Stimulated activated CD8-positive, alpha-beta memory T cell treated with anti-CD3 and anti-CD28 coated beads, Interleukin-7, amount 100 ng/mL, for 24 hours (primary cell): ENCODE results near the gene SLC27A3.
"Not testable (repeated sequence)": the region's sequence is repeated elsewhere in the genome, so short reads cannot be mapped to it uniquely, and the experiment has no call there.

Source experiments
- DNase-seq: peaks from one replicate; pipeline ENCODE4 v3.0.0-alpha.2; 2020; ENCODE audit warnings: low read depth

SLC27A3 gene

DNA sequence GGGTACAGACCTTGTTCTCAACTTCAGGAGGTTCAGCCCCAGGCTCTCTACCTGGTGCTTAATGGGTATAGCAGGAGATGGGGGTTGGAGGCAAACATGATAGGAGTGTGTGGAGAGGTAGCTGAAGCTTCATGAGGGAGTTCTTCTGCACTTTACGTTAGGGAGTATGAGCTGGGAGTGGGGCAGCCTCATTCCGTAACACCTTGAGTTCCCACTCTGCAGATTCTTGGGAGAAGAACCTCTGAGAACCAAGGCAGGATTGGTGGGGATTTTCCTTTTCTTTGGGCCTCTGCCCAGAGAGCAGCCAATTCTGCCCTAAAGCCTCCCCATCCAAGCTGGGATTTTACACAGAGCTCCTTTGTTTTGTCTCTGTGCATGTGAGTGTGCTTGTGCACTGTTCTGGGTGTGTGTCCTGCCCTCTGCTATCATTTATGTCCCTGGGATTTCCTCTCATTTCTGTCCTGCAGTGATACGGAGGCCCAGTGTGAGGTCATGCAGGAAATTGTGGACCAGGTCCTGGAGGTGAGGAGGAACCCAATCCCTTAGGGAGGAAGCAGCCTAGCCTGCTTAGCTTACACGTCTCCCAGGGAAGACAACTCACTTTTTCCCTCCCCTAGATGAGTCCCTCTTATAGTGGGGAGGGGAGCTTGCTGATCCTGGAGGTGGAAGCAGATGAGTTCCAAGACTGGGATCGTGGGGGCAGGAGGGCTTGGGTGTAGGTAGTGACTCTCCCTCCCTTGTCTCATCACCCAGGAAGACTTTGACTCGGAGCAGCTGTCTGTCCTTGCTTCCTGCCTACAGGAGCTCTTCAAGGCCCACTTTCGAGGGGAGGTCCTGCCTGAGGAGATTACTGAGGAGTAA lies 11.6 kb upstream of the SLC27A3 start:
- no peak for DNase-seq

DNA sequence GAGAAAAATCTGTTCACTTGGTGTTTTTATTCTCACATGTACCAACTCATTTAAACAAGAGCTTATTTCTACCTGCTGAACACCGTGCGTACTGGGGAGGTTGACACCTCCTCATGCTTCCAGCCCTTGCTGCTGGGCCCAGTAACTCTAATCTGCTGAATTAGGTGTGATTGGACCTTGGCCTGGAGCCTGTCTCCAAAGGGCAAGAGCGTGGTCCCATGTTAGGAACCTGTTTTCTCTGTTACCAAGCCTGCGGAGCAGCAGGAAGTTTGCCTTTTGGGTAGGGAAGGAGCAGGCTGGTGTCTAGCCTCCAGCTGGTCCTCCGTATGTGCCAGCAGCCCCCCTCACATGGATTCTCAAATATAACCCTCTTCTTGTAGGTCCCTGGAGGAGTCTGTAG lies 10.9 kb upstream of the SLC27A3 start:
- no peak for DNase-seq

DNA sequence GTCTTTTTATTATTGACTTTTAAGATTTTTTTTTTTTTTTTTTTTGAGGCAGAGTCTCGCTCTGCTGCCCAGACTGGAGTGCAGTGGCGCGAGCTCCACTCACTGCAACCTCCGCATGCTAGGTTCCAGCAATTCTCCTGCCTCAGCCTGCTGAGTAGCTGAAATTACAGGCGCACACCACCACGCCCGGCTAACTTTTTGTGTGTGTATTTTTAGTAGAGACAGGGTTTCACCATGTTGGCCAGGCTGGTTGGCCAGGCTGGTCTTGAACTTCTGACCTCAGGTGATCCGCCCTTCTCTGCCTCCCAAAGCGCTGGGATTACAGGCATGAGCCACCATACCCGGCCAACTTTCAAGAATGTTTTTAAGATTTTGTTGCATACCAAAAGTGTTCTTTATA lies 8.5 kb upstream of the SLC27A3 start:
- not testable (repeated sequence) for DNase-seq

DNA sequence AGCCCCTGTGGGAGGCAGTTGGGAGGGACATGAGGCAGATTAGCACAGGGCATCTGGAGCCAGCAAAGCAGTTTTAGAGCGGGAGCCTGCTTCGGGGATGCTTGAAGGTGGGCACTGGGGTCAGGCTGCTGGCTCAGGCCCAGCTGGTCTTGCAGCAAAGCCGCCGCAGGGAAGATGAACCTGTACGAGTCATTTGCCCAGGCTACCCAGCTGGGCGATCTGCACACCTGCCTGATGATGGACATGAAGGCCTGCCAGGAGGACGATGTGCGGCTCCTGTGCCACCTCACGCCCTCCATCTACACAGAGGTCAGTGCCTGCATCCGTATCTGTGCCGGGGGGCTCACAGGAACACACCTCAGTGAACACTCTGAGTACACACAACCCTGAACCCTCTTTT lies 7.7 kb upstream of the SLC27A3 start:
- DNase-seq: no peak

DNA sequence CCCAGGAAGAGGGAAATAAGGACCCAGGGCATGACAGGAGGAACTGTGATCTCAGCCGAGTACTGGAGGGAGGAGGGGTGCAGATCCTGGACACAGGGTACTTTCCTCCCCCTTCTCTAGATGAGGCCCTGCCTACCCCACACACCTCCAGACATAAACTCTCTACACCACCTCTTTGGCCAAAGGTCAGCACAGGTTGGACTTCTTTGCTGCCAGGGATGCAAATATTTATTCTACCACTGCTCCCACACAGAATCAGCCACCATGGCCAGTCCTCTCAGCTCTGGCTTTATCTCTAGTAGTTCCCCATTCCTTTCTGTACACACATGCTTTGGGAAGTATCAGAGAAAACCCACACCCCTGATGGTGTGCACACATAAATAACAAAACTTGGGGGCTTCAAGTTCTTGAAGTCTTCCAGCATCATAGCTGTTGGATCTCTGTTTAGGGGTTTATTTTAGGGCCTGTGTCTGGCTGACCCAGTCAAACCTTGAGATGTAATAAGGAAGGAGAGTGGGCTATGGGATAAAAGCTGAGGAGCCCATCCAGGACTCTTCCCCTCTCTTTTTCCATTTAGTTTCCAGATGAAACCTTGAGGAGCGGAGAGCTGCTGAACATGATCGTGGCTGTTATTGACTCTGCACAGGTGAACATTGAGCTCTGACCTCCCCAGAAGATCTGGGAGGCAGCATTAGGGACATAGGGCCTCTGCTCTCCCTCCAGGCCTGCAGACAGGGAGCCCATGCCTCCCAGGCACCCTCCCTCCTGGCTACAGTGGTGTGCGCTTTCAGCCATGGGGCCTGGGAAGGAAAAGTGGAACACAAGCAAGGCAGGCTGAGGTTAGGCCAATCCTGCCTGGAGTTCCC lies 6.7 kb upstream of the SLC27A3 start:
- no peak for DNase-seq

DNA sequence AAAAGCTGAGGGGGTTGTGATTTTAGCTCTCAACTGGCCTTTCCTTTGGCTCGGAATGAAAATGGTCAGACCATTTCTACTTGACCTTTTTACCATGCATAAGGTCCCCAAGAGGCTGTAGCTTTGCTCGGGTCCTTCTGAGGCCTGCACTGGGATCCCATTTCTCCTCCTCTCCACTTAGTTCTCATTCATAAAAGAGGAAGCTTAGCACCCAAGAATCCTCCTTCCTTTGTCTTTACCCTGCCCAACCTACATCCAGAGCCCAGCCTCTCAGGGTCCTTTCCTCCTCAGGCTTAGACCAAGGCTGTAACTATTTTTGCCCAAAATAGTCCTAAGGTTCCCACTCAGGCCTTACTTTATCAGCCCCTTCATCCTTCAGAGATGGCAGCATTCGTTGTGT lies 6.0 kb upstream of the SLC27A3 start:
- no peak for DNase-seq

DNA sequence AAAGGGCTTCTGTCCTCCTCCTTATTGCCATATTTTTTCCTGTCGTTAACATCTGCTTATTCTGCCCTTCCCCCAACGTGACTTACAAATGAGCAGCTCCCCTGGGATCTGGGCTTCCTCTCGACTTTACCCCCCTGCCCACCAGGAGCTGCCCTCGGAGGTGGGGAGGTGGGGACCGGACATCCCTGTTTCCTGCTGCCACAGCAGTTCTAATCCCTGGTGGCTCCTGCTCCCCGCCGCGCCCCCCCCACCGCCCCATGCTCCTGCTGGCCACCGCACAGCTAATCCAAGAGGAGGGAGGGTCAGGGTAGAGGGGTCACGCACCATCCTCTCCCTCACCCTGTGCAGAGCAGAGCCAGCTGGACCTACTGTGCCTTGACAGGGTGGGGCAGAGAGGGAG lies 4.4 kb upstream of the SLC27A3 start:
- no peak for DNase-seq

DNA sequence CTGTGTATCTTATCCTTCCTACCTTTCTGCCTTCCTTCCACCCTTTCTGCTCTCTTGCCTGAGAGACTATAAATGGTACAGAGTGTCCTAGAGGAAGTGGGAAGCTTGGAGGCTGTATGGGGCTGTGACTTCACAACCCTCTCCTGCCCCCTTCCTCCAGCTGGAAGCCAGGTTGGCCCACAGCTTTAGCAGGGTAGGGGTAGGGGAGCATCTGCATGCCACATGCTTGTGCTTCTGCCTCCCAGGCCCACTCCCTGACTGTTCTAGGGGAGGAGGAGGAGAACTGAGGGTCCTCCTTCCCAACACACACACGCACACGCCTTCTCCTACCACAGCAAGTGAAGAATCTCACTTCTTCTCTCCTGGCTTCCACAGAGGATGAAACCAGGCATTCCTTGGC lies 3.9 kb upstream of the SLC27A3 start:
- no peak for DNase-seq

DNA sequence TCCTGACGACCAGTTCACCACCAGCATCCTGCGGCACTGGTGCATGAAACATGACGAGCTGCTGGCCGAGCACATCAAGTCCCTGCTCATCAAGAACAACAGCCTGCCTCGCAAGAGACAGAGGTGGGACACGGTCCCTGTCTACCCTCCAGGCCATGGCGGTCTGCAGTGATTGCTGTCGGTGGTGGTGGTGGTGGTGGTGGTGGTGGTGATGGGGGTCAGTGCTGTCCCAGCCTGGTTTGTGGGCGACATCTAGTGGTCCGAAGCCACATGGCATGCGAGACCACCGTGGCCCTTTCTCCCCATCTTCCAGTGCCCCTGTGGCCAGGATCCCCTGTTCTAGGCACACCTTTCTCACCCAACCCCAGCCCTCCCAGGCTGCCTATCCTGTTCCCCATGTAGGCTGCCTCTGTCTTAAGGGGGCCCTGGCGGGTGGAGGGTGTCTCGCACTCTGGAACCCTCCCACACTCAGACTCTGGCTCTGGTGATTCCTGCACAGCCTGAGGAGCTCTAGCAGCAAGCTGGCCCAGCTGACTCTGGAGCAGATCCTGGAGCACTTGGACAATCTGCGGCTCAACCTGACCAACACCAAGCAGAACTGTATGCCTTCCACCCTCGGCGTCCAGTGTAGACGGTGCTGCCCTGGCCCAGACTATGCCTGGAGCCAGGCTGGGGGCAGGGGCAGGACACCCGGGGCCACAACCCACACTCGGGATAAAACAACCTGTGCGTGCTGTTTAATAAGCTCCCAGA lies 3.2 kb upstream of the SLC27A3 start:
- no peak for DNase-seq

DNA sequence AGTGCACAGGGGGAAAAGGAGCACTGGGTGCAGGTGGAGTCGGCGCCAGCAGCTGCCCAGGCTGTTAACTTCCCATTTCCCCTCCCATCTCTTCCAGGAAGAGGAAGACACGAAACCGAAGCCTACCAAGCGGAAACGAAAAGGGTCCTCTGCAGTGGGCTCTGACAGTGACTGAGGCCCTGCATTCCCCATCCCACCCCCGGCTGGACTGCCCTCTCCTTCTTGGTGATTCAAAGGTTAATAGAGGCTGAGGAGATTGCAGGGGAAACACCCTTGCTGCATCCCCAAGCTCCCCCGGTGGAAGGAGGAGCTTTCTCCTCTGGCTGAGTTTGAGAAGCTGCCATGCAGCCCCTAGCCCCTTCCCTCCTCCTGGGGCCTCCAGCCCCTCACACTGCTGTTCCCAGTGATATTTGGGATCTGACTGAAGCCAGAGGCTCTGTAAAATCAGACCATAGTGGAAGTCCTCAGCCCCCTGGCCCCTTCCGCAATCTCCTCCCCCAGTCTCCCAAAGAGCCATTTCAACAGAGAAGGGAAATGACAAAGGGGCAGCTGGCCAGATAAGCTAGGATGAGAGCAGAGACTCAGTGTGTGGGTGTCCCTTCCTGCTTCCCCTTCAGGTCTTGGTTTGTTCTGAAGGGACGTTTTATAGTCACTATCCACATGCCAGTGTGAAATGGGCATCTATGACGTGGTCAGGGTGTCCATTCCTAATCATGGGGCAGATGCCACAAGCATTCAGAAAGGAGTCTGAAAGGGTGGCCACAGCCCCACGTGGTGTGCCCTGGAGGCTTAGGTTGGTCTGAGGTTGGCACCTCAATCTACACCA lies 1.9 kb upstream of the SLC27A3 start:
- DNase-seq: no peak

DNA sequence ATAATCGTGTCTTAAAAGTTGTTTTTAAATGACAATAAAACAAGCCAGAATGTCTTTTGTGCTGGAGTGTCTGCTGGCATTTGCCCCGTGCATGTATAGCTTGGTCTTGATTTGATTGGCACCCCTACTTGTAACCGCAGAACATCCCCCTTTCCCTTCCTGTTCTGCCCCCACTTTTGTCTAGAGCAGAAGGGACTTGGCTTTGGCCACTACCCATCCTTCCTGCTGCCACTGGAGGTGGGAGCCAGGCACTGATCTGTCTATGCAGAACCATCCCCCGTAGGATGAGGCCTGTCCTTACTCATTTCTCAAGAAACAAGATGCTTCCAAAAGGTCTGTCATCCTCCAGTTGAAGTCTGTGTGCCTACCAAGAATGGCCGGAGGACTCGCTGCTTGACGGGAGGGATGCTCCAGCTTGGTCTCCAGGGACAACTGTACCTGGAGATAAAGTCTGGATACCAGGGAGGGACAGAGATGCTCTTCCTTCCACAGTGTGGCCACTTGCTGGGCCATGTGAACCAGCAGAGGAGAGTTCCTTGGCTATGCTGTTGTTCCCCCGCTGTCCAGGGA lies 1.1 kb upstream of the SLC27A3 start:
- no peak for DNase-seq

DNA sequence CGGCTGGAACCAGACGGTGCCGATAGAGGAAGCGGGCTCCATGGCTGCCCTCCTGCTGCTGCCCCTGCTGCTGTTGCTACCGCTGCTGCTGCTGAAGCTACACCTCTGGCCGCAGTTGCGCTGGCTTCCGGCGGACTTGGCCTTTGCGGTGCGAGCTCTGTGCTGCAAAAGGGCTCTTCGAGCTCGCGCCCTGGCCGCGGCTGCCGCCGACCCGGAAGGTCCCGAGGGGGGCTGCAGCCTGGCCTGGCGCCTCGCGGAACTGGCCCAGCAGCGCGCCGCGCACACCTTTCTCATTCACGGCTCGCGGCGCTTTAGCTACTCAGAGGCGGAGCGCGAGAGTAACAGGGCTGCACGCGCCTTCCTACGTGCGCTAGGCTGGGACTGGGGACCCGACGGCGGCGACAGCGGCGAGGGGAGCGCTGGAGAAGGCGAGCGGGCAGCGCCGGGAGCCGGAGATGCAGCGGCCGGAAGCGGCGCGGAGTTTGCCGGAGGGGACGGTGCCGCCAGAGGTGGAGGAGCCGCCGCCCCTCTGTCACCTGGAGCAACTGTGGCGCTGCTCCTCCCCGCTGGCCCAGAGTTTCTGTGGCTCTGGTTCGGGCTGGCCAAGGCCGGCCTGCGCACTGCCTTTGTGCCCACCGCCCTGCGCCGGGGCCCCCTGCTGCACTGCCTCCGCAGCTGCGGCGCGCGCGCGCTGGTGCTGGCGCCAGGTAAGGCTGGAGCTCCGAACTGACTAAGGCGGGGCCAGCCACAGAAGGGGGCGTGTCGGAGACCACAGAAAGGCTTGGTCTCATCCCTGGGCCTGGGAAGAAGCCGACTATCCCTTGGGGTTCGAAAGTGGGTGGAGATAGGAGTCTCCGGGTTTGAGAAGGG lies 486 bp downstream of the SLC27A3 start:
- no peak for DNase-seq

DNA sequence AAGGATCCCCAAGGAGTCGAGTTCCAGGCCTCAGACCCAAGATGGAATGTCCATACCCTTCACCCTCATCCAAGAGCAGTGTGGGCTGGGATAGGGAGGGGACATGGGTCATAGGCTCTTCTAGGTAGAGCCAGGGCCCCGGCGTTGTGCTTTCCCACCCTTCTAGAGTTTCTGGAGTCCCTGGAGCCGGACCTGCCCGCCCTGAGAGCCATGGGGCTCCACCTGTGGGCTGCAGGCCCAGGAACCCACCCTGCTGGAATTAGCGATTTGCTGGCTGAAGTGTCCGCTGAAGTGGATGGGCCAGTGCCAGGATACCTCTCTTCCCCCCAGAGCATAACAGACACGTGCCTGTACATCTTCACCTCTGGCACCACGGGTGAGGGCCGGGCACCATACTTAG lies 1.1 kb downstream of the SLC27A3 start:
- DNase-seq: no peak

DNA sequence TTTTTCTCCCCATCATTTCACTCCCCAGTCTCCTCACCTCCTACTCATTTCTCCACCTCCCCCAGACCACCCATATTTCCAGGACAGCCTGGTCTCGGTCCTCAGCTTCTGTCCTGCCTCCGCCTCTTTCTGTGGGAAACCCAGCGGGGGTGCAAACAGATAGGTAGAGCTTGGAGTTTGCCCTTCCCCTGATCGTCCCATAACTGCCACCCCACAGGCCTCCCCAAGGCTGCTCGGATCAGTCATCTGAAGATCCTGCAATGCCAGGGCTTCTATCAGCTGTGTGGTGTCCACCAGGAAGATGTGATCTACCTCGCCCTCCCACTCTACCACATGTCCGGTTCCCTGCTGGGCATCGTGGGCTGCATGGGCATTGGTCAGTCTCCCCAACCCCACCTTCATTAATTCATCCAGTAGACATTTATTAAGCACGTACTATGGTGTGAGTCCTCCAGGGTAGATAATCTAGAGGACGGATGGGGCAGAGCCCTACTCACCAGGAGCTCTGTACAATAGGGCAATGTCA lies 1.7 kb downstream of the SLC27A3 start:
- no peak for DNase-seq

DNA sequence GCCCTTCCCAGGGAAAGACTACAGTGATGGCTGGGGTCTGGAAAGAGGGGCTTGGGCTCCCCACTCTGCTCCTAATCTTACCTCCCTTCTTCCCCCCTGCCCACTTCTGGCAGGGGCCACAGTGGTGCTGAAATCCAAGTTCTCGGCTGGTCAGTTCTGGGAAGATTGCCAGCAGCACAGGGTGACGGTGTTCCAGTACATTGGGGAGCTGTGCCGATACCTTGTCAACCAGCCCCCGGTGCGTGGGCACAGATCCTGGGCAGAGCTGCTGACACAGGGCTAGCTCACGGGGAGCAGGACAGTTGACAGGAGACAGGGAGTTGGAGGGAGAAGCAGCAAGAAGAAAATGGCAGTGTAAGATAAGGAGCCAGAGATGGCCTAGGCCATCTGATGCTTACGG lies 2.4 kb downstream of the SLC27A3 start:
- no peak for DNase-seq

DNA sequence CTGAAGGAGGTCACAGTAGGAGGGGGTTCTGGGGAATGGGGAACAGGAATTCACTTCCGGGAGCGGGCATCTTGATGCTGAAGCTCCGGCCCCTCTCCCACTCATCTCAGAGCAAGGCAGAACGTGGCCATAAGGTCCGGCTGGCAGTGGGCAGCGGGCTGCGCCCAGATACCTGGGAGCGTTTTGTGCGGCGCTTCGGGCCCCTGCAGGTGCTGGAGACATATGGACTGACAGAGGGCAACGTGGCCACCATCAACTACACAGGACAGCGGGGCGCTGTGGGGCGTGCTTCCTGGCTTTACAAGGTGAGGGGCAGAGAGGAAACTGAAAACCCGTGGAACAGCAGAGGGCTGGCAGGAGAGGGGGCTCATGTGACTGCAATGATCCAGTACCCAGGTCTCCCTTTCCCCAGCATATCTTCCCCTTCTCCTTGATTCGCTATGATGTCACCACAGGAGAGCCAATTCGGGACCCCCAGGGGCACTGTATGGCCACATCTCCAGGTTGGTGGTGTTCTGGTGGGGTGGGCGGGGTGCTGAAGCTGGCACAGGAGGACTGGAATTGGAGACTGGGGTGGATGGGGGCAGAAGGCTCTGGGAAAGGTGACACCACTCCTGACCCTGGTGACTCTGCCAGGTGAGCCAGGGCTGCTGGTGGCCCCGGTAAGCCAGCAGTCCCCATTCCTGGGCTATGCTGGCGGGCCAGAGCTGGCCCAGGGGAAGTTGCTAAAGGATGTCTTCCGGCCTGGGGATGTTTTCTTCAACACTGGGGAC lies 3.0 kb downstream of the SLC27A3 start:
- DNase-seq: no peak

DNA sequence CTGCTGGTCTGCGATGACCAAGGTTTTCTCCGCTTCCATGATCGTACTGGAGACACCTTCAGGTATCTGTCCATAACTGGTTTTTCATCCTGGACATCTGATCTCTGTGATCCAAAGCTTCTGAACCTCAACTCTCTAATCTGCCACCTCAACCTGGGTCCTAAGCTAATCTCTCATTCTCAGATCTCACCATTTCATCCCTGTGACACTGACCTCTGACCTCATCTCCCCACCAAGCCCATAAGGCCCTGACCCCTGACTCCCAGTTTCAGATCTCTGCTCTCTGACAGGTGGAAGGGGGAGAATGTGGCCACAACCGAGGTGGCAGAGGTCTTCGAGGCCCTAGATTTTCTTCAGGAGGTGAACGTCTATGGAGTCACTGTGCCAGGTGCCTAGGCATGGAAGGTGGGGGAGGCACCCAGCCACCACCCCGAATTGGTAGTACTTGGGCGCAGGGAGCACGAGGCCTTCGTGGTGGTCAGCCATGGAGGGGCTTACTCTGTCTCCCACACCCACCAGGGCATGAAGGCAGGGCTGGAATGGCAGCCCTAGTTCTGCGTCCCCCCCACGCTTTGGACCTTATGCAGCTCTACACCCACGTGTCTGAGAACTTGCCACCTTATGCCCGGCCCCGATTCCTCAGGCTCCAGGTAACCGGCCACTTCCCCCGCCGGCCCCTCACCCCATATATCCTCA lies 3.8 kb downstream of the SLC27A3 start:
- DNase-seq: no peak

DNA sequence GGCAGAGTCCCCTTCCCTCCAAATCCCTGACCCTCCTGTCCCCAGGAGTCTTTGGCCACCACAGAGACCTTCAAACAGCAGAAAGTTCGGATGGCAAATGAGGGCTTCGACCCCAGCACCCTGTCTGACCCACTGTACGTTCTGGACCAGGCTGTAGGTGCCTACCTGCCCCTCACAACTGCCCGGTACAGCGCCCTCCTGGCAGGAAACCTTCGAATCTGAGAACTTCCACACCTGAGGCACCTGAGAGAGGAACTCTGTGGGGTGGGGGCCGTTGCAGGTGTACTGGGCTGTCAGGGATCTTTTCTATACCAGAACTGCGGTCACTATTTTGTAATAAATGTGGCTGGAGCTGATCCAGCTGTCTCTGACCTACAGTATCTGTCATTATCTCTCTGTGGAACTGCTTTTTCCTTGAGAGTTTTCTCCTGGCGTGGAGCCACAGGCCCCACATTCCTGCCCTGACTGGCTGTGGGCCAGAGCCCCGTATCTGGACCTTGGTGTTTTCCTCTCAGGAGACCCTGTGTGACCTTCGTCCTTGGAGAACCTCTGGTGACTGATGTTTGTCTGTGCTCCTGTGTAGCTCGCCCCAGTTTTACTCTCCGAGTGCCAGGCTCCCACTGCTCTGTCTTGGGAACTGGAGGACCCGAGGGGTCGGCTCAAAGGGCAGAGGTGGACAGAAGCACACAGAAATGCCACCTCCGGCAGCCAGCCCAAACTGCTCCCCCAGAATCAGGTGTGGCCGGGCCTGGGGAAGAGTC lies 4.8 kb downstream of the SLC27A3 start:
- DNase-seq: no peak
